ENCODE data around the gene PAMR1. TPM values are rescaled to one million over a fixed set of nuclear protein-coding genes. Genes with fewer than 3 reads are reported as not detected.

PAMR1 gene
- total and polyA plus RNA-seq, 9 donors = 0.25 to 25.8 (median 3.6) TPM

- TF ChIP-seq CTCF (IDR thresholded peaks at IDR 0.05) (no peak), POLR2A (IDR thresholded peaks at IDR 0.05) (no peak), EP300 (IDR thresholded peaks at IDR 0.05) (no peak)
- Histone ChIP-seq H3K27ac (no peak overlapping the region), H3K9me3 (peaks cover 0 to 5% of the 10 kb centered on the region in 2 donors), H3K27me3 (no peaks in the 10 kb centered on the region), H3K36me3 (no peaks in the 10 kb centered on the region), H3K4me1 (ENCODE audit: insufficient read depth) (no peaks in the 10 kb centered on the region), H3K4me3 (no peak overlapping the region)
- no peak for DNase-seq
- intact Hi-C loops (cut with DNase I) = no loop called here
- 82 to 88% (median 83%) methylated on average over 3 of the region's 3 CpGs for WGBS, 3 donors
Observed at GRCh38 chr11:35566885-35567284, 41.5 kb upstream of the PAMR1 start.

DNA sequence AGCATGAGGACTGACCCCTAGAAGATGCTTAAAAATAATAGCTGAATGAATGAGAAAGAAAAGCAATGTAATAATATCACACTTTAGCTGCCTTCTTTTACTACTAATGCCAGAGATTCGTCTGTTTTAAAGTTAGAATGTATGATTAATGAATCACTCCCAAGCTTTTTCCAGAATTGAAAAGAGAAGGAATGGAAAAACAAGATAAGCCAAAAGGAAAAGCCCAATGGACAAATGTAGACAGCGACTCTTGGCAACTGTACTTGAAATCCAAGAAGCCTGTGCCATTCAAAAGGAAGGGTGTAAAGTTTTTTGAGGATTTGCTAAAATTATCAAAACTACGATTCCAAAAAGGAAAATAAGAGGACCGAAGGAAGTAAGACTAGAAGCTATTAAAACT lies 40.8 kb upstream of the PAMR1 start:
- no peaks in the 10 kb centered on the region for H3K36me3 ChIP-seq
- no peaks in the 10 kb centered on the region for H3K4me1 ChIP-seq (ENCODE audit: insufficient read depth)
- H3K9me3 ChIP-seq = peaks cover 0 to 5% of the 10 kb centered on the region in 2 donors
- no peak for DNase-seq
- H3K4me3 ChIP-seq = no peak overlapping the region
- intact Hi-C loops (cut with DNase I) = no loop called here
- no peak overlapping the region for H3K27ac ChIP-seq
- 9 to 16% (median 11%) methylated on average over 4 of the region's 4 CpGs for WGBS, 3 donors
- TF ChIP-seq CTCF (IDR thresholded peaks at IDR 0.05) (no peak), EP300 (IDR thresholded peaks at IDR 0.05) (no peak), POLR2A (IDR thresholded peaks at IDR 0.05) (no peak)
- H3K27me3 ChIP-seq = no peaks in the 10 kb centered on the region

GRCh38 chr11:35564245-35564595 lies 38.8 kb upstream of the PAMR1 start:
- no peak overlapping the region for H3K4me3 ChIP-seq
- no peak for DNase-seq
- 8 to 19% (median 14%) methylated on average over 4 of the region's 4 CpGs for WGBS, 3 donors
- H3K9me3 ChIP-seq = peaks cover 0 to 5% of the 10 kb centered on the region in 2 donors
- no peaks in the 10 kb centered on the region for H3K4me1 ChIP-seq (ENCODE audit: insufficient read depth)
- no peaks in the 10 kb centered on the region for H3K27me3 ChIP-seq
- TF ChIP-seq POLR2A (IDR thresholded peaks at IDR 0.05) = no peak
- TF ChIP-seq CTCF (IDR thresholded peaks at IDR 0.05) = no peak
- TF ChIP-seq EP300 (IDR thresholded peaks at IDR 0.05) = no peak
- intact Hi-C loops (cut with DNase I) = no loop called here
- H3K27ac ChIP-seq = no peak overlapping the region
- H3K36me3 ChIP-seq = no peaks in the 10 kb centered on the region

GRCh38 chr11:35563484-35564244 lies 38.2 kb upstream of the PAMR1 start:
- intact Hi-C loops (cut with DNase I) = no loop called here
- Histone ChIP-seq H3K9me3 (peaks cover 0 to 5% of the 10 kb centered on the region in 2 donors), H3K4me3 (no peak overlapping the region), H3K27ac (no peak overlapping the region), H3K36me3 (no peaks in the 10 kb centered on the region), H3K27me3 (no peaks in the 10 kb centered on the region), H3K4me1 (ENCODE audit: insufficient read depth) (no peaks in the 10 kb centered on the region)
- no peak for DNase-seq
- no peak for TF ChIP-seq POLR2A (IDR thresholded peaks at IDR 0.05)
- no peak for TF ChIP-seq EP300 (IDR thresholded peaks at IDR 0.05)
- TF ChIP-seq CTCF (IDR thresholded peaks at IDR 0.05) = no peak
- 9 to 16% (median 12%) methylated on average over 6 of the region's 6 CpGs for WGBS, 3 donors

Measured in ovary (tissue), 9 donors.